ENCODE results near the gene GNG13.

DNA sequence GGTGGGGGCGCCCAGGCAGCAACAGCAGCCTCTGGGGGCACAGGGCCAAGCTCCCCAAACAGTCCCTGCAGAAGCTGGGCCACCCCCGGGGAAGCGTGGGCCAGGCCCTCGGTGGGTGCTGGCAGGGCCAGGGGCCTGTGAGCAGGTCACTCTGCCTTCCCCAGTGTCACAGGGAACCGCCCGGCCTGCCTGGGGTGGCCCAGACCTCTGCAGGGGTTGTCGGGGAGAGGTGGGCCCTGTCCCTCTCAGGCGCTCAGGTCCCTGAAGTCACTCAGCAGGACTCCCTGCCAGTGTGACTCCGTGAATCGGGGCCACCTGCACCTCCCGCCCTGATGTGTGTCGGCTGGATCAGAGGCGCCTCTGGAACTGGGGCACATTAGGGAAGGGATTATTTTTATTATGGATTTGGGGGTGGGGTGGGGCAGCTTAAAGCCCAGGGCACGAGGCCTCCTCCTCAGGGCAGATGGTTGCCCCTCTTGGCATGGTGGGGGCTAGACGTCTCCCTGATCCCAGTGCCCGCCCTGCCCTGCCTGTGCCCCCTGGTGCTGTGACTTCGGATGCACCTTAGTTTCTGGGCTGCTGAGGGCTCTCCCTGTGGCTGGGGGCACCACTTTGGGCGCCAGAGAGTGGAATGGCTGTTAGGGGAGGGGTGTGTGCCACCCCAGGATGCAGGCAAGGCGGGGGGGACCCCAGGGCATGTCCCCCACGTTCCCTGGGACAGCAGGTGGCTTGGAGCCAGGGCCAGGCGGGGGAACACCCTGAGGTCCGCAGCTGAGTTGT, 1.2 kb upstream of the GNG13 start:
- TF ChIP-seq, protein P1, sequence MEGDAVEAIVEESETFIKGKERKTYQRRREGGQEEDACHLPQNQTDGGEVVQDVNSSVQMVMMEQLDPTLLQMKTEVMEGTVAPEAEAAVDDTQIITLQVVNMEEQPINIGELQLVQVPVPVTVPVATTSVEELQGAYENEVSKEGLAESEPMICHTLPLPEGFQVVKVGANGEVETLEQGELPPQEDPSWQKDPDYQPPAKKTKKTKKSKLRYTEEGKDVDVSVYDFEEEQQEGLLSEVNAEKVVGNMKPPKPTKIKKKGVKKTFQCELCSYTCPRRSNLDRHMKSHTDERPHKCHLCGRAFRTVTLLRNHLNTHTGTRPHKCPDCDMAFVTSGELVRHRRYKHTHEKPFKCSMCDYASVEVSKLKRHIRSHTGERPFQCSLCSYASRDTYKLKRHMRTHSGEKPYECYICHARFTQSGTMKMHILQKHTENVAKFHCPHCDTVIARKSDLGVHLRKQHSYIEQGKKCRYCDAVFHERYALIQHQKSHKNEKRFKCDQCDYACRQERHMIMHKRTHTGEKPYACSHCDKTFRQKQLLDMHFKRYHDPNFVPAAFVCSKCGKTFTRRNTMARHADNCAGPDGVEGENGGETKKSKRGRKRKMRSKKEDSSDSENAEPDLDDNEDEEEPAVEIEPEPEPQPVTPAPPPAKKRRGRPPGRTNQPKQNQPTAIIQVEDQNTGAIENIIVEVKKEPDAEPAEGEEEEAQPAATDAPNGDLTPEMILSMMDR (conservative IDR thresholded peaks at IDR 0.05) = no peak
- no peak for TF ChIP-seq ZFX (IDR thresholded peaks at IDR 0.05)

Data from C4-2B (cell line).